HFF-Myc (cell line): ENCODE measurements around the gene METAP2.

Experiments used
- DNase-seq: peaks from one replicate; pipeline ENCODE4 v3.0.0-alpha.2; 2011; ENCODE audit warnings: low read depth; ENCODE audit errors: extremely low read depth
- H3K4me3 ChIP-seq: replicated peaks from 2 replicates; pipeline ENCODE4 v1.5.1; 2011; ENCODE audit warnings: low read depth, mild to moderate bottlenecking, control low read depth, low read length
- CTCF ChIP-seq: IDR thresholded peaks from 2 replicates; pipeline ENCODE4 v1.5.1; 2012; ENCODE audit warnings: mild to moderate bottlenecking, low read depth, low read length, control low read depth; ENCODE audit errors: missing control alignments

METAP2 gene

GRCh38 chr12:95511977-95512376 lies 38.0 kb downstream of the METAP2 start:
- TF ChIP-seq CTCF, result no peak
- H3K4me3 ChIP-seq, result no peak overlapping the region
- DNase-seq, result no peak

GRCh38 chr12:95513599-95513998 lies 39.6 kb downstream of the METAP2 start:
- no peak for DNase-seq
- H3K4me3 ChIP-seq, result no peak overlapping the region
- TF ChIP-seq CTCF, result no peak

GRCh38 chr12:95515197-95515596 lies 41.2 kb downstream of the METAP2 start:
- no peak overlapping the region for H3K4me3 ChIP-seq
- no peak for TF ChIP-seq CTCF

GRCh38 chr12:95516757-95517156 lies 42.8 kb downstream of the METAP2 start:
- DNase-seq, result no peak
- TF ChIP-seq CTCF, result no peak
- no peak overlapping the region for H3K4me3 ChIP-seq

More at GRCh38 chr12:95515197-95515596, 41.2 kb downstream of the METAP2 start:
- DNase-seq, result no peak

GRCh38 chr12:95517246-95517645 lies 43.3 kb downstream of the METAP2 start:
- TF ChIP-seq CTCF, result no peak
- no peak overlapping the region for H3K4me3 ChIP-seq
- DNase-seq, result no peak

GRCh38 chr12:95518944-95519343 lies 45.0 kb downstream of the METAP2 start:
- H3K4me3 ChIP-seq, result no peak overlapping the region
- no peak for TF ChIP-seq CTCF
- no peak for DNase-seq

GRCh38 chr12:95520816-95521215 lies 46.9 kb downstream of the METAP2 start:
- TF ChIP-seq CTCF, result no peak
- DNase-seq, result no peak

More at GRCh38 chr12:95520816-95521215, 46.9 kb downstream of the METAP2 start:
- no peak overlapping the region for H3K4me3 ChIP-seq
